GM12874 (cell line): Measurements from ENCODE around the gene DNAH11.

ENCODE experiments used
- CTCF ChIP-seq: IDR thresholded peaks from 2 replicates; pipeline ENCODE4 v1.5.1; 2011; ENCODE audit warnings: low read depth, mild to moderate bottlenecking, control low read depth, low read length, moderate library complexity; ENCODE audit not compliant: insufficient read depth

DNAH11 gene

GRCh38 chr7:21616091-21616490 lies 73.3 kb downstream of the DNAH11 start:
- no peak for TF ChIP-seq CTCF

- no peak for TF ChIP-seq CTCF
These were observed 74.1 kb downstream of the DNAH11 start for GRCh38 chr7:21616796-21617436.

DNA sequence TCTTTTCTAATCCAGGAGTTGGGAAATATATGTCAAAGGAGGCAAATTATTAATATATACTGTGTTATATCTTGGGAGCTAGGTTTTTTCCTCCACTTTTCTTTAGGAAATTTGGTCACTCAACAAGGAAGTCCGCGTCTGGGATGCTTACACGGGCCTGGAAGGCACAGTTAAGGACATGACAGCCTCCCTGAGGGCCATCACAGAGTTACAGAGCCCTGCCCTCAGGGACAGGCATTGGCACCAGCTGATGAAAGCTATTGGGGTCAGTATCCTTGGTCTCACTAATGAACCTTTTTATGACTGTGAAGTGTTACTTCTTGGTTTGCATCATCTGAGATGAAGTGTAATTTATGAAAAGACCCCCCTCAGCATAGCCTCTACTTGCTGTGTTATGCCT lies 74.7 kb downstream of the DNAH11 start:
- no peak for TF ChIP-seq CTCF

- TF ChIP-seq CTCF = no peak
These were observed 75.1 kb downstream of the DNAH11 start for GRCh38 chr7:21617916-21618390.

DNA sequence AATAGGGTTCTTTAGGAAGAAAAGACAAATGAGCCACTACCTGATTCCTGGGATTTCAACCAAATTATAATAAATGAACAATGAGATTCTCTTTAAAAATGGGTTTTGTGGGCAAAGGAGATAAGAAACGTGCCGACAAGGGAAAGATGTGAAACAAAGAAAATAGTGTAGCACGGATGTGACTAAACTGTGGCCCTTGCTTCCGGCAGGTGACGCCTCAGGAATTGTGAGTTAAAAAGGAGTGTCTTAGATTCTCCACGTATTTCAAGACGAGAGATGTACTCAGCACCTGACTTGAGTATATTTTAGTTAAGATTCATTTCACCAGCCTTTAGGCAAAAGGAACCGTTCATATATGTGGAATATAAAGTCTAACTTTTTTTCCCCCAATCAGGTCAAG lies 75.9 kb downstream of the DNAH11 start:
- TF ChIP-seq CTCF = no peak

GRCh38 chr7:21620054-21620453 lies 77.2 kb downstream of the DNAH11 start:
- no peak for TF ChIP-seq CTCF

- no peak for TF ChIP-seq CTCF
These were observed 81.5 kb downstream of the DNAH11 start for GRCh38 chr7:21624320-21624719.
